Measurements from ENCODE around the gene C5orf34.

- TF ChIP-seq CTCF (IDR thresholded peaks at IDR 0.05): no peak
- TF ChIP-seq POLR2A (IDR thresholded peaks at IDR 0.05): no peak
Measured at GRCh38 chr5:43456556-43456955, 58.4 kb downstream of the C5orf34 start.
